Myocyte (in vitro differentiated cells): Measurements from ENCODE around the gene IL12RB2. TPM values are rescaled to one million over a fixed set of nuclear protein-coding genes. Genes with fewer than 3 reads are reported as not detected.
"Not testable (repeated sequence)": the region's sequence is repeated elsewhere in the genome, so short reads cannot be mapped to it uniquely, and the experiment has no call there.

Experiments
- DNase-seq: peaks from one replicate; pipeline ENCODE4 v3.0.0-alpha.2; 2012; ENCODE audit warnings: low read depth
- total RNA-seq: library from RNA; depleted of rRNA; stranded (reverse); fragments of >200 nt; gene quantifications from 2 replicates; pipeline ENCODE4 v1.2.3, GENCODE V29; 2014

IL12RB2 gene
- total RNA-seq, 1 donor from 2014 or later = not detected

DNA sequence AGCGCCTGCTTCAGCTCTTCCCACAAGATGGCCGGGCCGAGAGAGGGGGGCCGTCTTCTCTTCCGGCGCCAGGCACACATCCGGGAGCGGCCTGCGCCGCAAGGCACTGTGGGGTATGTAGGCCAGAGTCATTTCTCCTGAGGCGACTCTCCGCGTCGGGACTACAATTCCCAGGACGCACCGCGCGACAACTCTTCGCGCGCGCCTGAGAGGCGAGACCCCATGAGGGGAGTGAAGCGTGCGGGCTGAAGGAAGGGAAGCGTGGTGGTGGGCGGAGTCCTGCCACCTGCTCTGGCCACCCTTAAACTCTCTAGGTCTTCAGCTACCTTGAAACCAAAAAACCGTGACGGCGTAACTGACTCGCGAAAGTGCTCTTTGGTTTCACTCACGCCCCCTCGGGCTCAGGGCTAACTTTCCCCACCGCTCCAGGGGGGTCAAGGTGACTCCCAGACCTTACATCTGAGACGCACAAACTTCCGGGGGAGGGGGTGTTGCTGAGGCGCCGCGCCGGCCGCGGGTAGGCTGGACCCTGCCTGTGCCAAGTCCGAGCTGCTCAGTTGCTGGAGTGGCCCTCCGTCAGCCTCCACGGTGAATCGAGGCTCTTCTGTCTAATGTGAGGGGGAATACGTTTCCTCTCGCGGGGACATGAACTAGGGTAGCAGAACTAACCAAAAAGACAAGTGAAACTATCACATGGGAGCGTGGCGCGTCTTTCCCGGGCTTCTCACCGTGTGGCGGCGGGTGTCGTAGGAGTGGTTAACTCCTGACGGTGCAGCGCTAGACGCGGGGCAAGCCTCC lies 122.9 kb downstream of the IL12RB2 start, which contains the start of gene SERBP1:
Gene SERBP1 (minus strand): TSS at position 45 of the 798 bp plus-strand sequence. CDS start 102 bp downstream, outside the sequence.
- DNase-seq = peak; percentile 99

- DNase-seq = no peak
Observed at GRCh38 chr1:67431156-67431765, 123.6 kb downstream of the IL12RB2 start.

DNA sequence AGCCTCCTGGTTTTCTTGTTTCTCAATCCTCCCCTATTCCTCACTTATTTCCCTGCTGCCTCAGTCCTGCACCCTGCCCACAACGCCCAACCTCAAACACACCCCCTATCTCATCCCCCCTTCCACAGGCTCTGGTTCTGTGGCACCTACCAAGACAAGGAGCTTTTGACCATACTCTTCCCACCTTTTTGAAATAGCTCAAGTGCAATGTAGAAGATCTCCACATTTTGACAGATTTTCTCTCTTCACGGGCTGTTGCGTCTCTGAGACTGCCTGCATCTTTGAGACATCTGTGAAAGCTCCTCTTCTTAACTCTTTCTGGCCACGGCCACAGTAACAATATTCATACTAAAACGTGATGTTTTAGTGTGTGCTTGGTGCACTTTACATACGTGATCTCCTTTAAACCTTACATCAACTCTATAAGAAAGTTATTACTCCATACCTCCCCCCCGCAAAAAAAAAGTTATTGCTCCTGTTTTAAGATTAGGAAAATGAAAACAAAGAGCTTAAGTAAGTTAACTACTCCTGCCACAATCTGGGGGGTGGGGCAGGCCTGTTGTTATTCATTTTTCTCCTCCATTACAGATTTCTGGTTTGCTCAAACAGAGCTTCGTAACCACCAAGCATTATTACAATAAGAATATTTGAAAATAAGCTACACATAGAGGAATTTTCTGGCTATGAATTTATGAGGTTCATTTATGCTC lies 124.4 kb downstream of the IL12RB2 start:
- no peak for DNase-seq

GRCh38 chr1:67432745-67433144 lies 125.1 kb downstream of the IL12RB2 start:
- no peak for DNase-seq

DNA sequence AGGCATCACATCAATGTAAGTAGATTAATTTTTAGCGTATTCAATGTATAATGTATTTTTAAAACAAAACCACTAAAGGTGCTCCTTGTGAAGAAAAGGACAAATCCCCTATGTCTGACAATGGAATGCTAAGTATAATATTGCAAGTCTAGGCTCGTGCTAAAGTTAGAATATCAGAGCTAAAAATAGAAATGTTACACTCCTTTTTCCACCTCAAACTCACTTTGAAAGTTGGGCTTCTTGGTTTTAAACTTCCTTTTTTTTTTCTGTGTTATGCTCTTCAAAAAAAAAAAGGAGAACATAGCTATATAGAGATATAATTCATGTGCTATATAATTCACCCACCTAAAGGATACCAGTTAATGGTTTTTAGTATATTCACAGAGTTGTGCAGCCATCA lies 126.2 kb downstream of the IL12RB2 start:
- no peak for DNase-seq

- DNase-seq = no peak
Observed at GRCh38 chr1:67434491-67434890, 126.8 kb downstream of the IL12RB2 start.

DNA sequence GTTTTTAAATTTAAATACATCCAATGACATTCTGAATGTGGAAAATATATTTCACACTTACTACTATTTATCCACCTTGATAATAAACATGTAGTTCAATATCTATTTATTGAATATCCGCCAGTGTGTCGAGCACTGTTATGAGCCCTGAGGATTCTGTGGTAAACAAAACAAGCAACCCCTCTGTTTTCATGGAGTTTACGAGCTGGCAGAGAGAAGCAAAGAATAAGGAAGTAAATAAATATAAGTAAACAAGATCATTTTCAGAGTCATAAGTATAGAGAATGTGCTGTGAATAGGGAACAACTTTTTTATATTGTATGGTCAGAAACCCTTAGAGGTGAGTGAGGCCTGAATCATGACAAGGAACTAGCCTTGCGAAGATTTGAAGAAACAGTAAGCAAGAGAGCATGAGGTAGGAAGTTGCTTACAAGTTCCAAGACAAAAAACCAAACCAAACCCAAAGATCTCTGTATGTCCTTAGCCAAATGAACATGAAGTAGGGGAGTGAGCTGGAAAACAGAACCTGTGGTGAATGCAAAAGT lies 128.9 kb downstream of the IL12RB2 start:
- no peak for DNase-seq

DNA sequence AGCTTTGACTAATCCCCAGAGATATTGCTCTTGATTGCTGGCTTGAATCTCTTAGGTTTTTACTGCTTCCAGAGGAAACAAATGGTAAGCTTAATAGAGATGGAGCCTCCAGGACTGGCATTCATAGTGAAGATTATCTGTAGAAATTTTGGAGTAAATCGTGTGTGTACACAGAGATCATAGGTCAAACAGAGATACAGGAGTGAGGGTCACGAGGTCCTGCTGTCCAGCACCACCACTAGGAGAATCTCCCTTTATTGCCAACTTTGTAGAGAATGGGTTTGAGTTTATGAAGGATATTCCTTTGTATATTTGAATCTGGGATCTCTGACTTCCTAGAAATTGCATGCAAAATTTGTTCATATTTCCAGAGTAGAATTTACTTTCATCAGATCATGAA lies 130.3 kb downstream of the IL12RB2 start:
- no peak for DNase-seq

- DNase-seq = no peak
Observed at GRCh38 chr1:67439277-67440029, 131.8 kb downstream of the IL12RB2 start.

DNA sequence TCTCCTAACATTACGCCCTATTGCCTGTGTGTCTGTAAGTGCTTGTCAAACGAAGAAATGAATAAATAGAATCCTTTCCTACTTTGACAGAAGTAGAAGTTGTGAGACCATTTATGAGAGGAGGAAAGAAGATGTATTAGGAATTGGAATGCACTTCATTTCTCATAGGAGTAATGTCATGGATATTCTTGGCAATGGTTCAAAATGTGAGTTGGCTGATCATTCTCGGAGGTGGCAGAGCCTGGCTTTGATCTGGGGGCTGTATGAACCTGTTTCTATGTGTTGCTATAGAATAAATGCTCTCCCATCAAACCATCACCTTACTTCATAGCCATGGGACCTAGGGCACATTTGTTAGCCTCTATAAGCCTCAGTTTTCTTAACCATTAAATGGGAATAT lies 132.7 kb downstream of the IL12RB2 start:
- no peak for DNase-seq

DNA sequence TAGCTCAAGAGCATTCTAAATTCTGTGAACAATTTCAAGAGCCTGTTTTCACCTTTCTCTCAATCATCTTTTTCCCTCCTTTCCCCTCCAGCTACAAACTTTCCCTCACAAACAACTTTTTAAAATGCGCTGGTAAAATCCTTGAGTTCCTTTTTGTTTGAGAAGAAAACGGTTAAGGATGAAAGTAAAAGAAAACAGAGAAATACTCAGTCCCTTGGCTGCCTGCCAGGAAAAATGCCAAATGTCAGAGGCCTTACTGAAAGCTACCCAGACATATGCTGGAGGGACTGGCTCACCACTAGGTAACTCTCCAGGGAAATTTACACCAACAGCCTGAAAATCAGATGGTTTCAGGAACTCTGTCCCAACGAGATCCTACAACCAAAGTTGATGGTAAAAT lies 133.5 kb downstream of the IL12RB2 start:
- DNase-seq = peak; percentile 74

DNA sequence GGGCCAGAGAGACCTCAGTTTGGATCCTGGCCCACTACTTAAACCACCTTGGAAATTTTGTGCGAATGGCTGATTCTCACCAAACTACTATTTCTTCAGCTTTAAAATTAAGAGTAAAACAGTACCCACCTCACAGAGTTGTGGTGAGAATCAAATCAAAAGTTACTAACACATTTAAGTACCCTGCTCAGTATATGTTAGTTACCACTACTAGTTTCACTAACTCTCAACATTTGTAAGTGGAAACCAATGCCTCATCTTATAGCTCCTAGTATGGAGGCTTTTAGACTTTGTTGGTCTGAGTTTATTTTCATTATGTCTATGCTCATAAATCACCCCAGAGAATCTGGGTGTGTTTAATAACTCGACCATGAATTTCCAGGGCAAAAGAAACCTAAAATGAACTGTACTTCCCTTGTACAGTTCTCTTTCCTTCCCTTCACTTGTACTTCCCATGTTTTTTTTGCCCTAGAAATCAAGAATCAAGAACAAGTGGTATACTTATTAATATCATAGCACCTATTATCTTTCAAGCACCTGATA lies 134.1 kb downstream of the IL12RB2 start:
- no peak for DNase-seq

- not testable (repeated sequence) for DNase-seq
Observed at GRCh38 chr1:67446014-67446413, 138.3 kb downstream of the IL12RB2 start.

Other genes starting within 250 kb of the IL12RB2 start
- gene C1orf141, start 172.9 kb upstream of the IL12RB2 start, total RNA-seq = not detected in 2 replicates
- gene IL23R, start 141.4 kb upstream of the IL12RB2 start, total RNA-seq = not detected in 2 replicates
- gene SERBP1, start 122.5 kb downstream of the IL12RB2 start, total RNA-seq = 258 and 268 TPM in 2 replicates